HCT116 (cell line): Measurements from ENCODE around the gene OR7G3. TPM values are rescaled to one million over a fixed set of nuclear protein-coding genes. Genes with fewer than 3 reads are reported as not detected.

Source experiments
- ATAC-seq: fragments of 200-7000 bp; cut with Tn5 transposase; 2 replicates; pipeline ENCODE4 v1.9.1; 2020; ENCODE audit warnings: mild to moderate bottlenecking, moderate library complexity
- BruUV-seq: library from RNA; stranded (reverse); fragments of 400-500 nt; replicated peaks from 2 replicates; lab custom pipeline; 2021; lab: Mats Ljungman, UMichigan
- CTCF ChIA-PET: fragments of 300-600 bp; sonication (Branson Sonifier 250); formaldehyde crosslinking; loops from one replicate; lab custom pipeline; 2021; ENCODE audit warnings: antibody characterized with exemption; lab: Charles Lee
- POLR2A ChIA-PET: fragments of 300-600, 350-600 bp; sonication (Branson Sonifier 250); formaldehyde crosslinking; loops from one replicate; lab custom pipeline; 2021; ENCODE audit warnings: antibody characterized with exemption; lab: Charles Lee
- RAD21 ChIA-PET, 2 experiments: fragments of 300-600 bp; sonication (Branson Sonifier 250); formaldehyde crosslinking; loops; one replicate each; lab custom pipeline; 2023; ENCODE audit warnings: low total read pairs in 2 of 2; ENCODE audit not compliant: uncharacterized antibody in 2 of 2, unreplicated experiment in 2 of 2, low non-redundant PET in 1 of 2; lab: Charles Lee
- DNase-seq: peaks from one replicate; pipeline ENCODE4 v3.0.0-alpha.2; 2010; ENCODE audit warnings: low read depth, low spot score
- H2AFZ ChIP-seq: fragments of 200-600 bp; shearing (Covaris generic), sonication (generic); 2 replicates; pipeline ENCODE4 v1.6.1; 2017; ENCODE audit warnings: low read depth, mixed run types, mixed read lengths, antibody characterized with exemption, low read length; ENCODE audit not compliant: poor library complexity, severe bottlenecking
- H3K27ac ChIP-seq: 2 replicates; pipeline ENCODE4 v1.5.1; 2012; ENCODE audit warnings: low read depth, low read length
- H3K27me3 ChIP-seq: fragments of 200-600 bp; sonication (generic); 2 replicates; pipeline ENCODE4 v1.6.1; 2016; ENCODE audit warnings: mixed run types, low read length, mixed read lengths; ENCODE audit not compliant: insufficient read depth
- H3K36me3 ChIP-seq, 2 experiments: fragments of 200-500 bp in 1 of 2; fragments of 200-600 bp in 1 of 2; sonication (Bioruptor generic) in 1 of 2; sonication (generic) in 1 of 2; 2 replicates each; pipeline versions ENCODE4 v1.5.1 to v1.6.1; 2014 to 2016; ENCODE audit warnings: low read length in 2 of 2, inconsistent platforms in 1 of 2, mixed read lengths in 1 of 2, mixed run types in 1 of 2; ENCODE audit not compliant: insufficient read depth in 2 of 2, control insufficient read depth in 1 of 2
- H3K4me1 ChIP-seq, 2 experiments: fragments of 200-600 bp in 1 of 2; sonication (generic) in 1 of 2; 2 replicates each; pipeline versions ENCODE4 v1.5.1 to v1.6.1; 2012 to 2017; ENCODE audit warnings: low read length in 2 of 2, inconsistent platforms in 1 of 2, mild to moderate bottlenecking in 1 of 2, mixed read lengths in 1 of 2, mixed run types in 1 of 2, moderate library complexity in 1 of 2; ENCODE audit not compliant: insufficient read depth in 2 of 2, control insufficient read depth in 1 of 2
- H3K4me2 ChIP-seq: fragments of 200-600 bp; sonication (generic); 2 replicates; pipeline ENCODE4 v1.6.1; 2017; ENCODE audit warnings: mixed run types, low read length, mixed read lengths
- H3K4me3 ChIP-seq, 2 experiments: fragments of 200-600 bp in 1 of 2; sonication (generic) in 1 of 2; replicated peaks in 1 of 2; 2 replicates each; pipeline ENCODE4 v1.5.1; 2011 to 2016; ENCODE audit warnings: low read length in 2 of 2, control low read depth in 1 of 2, low read depth in 1 of 2, mild to moderate bottlenecking in 1 of 2, mixed read lengths in 1 of 2, mixed run types in 1 of 2
- H3K79me2 ChIP-seq: fragments of 200-600 bp; sonication (generic); 2 replicates; pipeline ENCODE4 v1.6.1; 2017; ENCODE audit warnings: mild to moderate bottlenecking, mixed run types, low read length, moderate library complexity, mixed read lengths; ENCODE audit not compliant: insufficient read depth
- H3K9ac ChIP-seq: fragments of 200-600 bp; sonication (generic); 2 replicates; pipeline ENCODE4 v1.6.1; 2016; ENCODE audit warnings: low read length, mixed read lengths
- H3K9me2 ChIP-seq: fragments of 200-600 bp; sonication (generic), shearing (Covaris generic); 2 replicates; pipeline ENCODE4 v1.6.1; 2017; ENCODE audit warnings: mixed run types, mild to moderate bottlenecking, moderate library complexity; ENCODE audit not compliant: insufficient read depth
- H3K9me3 ChIP-seq, 2 experiments: fragments of 200-500 bp in 1 of 2; fragments of 200-600 bp in 1 of 2; sonication (Bioruptor generic) in 1 of 2; sonication (generic) in 1 of 2; 2 replicates each; pipeline ENCODE4 v1.6.1; 2014 to 2017; ENCODE audit warnings: low read length in 2 of 2, mixed read lengths in 2 of 2, inconsistent platforms in 1 of 2, low read depth in 1 of 2, mild to moderate bottlenecking in 1 of 2, mixed run types in 1 of 2, moderate library complexity in 1 of 2; ENCODE audit not compliant: control insufficient read depth in 1 of 2, insufficient read depth in 1 of 2
- H4K20me1 ChIP-seq: fragments of 200-600 bp; sonication (generic), shearing (Covaris generic); 2 replicates; pipeline ENCODE4 v1.6.1; 2017; ENCODE audit warnings: mixed run types, mild to moderate bottlenecking, moderate library complexity; ENCODE audit not compliant: insufficient read depth
- ELF1 ChIP-seq: IDR thresholded peaks from 2 replicates; pipeline ENCODE4 v1.6.1; 2012; ENCODE audit warnings: low read depth, borderline replicate concordance
- EZH2phosphoT487 ChIP-seq: fragments of 200-600 bp; IDR thresholded peaks from 2 replicates; pipeline ENCODE4 v1.6.1; 2018; ENCODE audit warnings: antibody characterized with exemption, borderline replicate concordance
- FOSL1 ChIP-seq: IDR thresholded peaks from 2 replicates; pipeline ENCODE4 v1.6.1; 2012; ENCODE audit warnings: low read depth
- JUND ChIP-seq: IDR thresholded peaks from 2 replicates; pipeline ENCODE4 v1.6.1; 2012
- POLR2AphosphoS5 ChIP-seq: IDR thresholded peaks from 2 replicates; pipeline ENCODE4 v1.6.1; 2011; ENCODE audit warnings: mild to moderate bottlenecking, low read depth, low read length, moderate library complexity
- SIN3A ChIP-seq: IDR thresholded peaks from 2 replicates; pipeline ENCODE4 v1.6.1; 2012; ENCODE audit warnings: low read depth
- SP1 ChIP-seq: IDR thresholded peaks from 2 replicates; pipeline ENCODE4 v1.6.1; 2012; ENCODE audit warnings: low read depth
- SRF ChIP-seq: IDR thresholded peaks from 2 replicates; pipeline ENCODE4 v1.6.1; 2012; ENCODE audit warnings: low read depth
- TCF7L2 ChIP-seq: IDR thresholded peaks from 2 replicates; pipeline ENCODE4 v1.7.0; 2011; ENCODE audit warnings: borderline replicate concordance, inconsistent platforms; ENCODE audit not compliant: insufficient read depth, insufficient read length; ENCODE audit errors: extremely low read depth
- ZFX ChIP-seq: fragments of 450-650 bp; IDR thresholded peaks from 2 replicates; pipeline ENCODE4 v1.6.1; 2017
- intact Hi-C: fragments of 100-400 bp; cut with micrococcal nuclease; formaldehyde crosslinking; loops from 2 replicates; pipeline ENCODE4 v1.10.0; 2022
- total RNA-seq: library from RNA; stranded (reverse); gene quantifications from one replicate; pipeline ENCODE4 v1.2.1, GENCODE V29; 2021; ENCODE audit not compliant: unreplicated experiment
- TF ChIP-seq, protein P1 (sequence below): IDR thresholded peaks from 2 replicates; pipeline ENCODE4 v1.6.1; 2012; ENCODE audit warnings: low read depth

Gene OR7G3
- total RNA-seq, 1 experiment from 2014 or later = not detected

DNA sequence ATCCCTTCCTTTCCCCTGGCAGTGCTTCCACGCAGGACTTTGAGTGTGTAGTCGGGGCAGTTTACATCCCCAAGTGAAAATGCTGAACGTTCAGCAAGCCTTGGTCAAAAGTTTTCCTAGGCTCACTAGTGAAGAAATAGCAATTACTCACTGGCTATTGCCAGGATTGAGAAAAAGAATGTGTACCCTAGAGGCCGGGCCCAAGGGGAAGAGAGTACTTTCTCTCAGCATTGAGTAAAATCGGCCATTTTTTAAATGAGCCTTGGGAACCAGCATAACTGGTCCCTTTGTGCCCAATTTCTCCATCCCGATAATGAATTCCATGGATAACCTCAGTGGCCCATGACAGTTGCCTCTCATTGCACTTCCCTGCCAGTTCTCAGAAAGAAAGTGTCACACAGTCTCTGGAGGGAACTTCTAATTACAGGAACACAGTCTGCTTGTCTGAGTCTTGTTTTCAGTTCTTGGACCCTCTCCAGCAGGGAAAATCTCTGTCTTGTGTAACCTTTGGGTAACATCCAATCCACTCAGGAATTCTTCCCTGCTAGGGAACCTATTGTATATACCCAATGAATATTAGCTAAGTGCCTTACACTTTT is 44.7 kb upstream of the OR7G3 start:
- POLR2A ChIA-PET = no interaction called here
- CTCF ChIA-PET = no interaction called here
- Histone ChIP-seq H3K27me3 (no peaks in the 10 kb centered on the region), H2AFZ (no peak overlapping the region), H4K20me1 (no peaks in the 10 kb centered on the region), H3K4me2 (no peak overlapping the region), H3K79me2 (no peaks in the 10 kb centered on the region), H3K4me1 (no peaks in the 10 kb centered on the region), H3K9me2 (no peaks in the 10 kb centered on the region), H3K4me3 (no peak overlapping the region), H3K36me3 (no peaks in the 10 kb centered on the region), H3K27ac (no peak overlapping the region), H3K9ac (no peak overlapping the region), H3K9me3 (no peaks in the 10 kb centered on the region)
- RAD21 ChIA-PET = no interaction called here
- no TSS peak for BruUV-seq
- intact Hi-C loops = no loop called here
- TF ChIP-seq SIN3A (no peak), JUND (no peak), SRF (no peak), EZH2phosphoT487 (no peak), TCF7L2 (no peak), SP1 (no peak), ELF1 (no peak), FOSL1 (no peak), POLR2AphosphoS5 (no peak), ZFX (no peak)
- TF ChIP-seq, protein P1, sequence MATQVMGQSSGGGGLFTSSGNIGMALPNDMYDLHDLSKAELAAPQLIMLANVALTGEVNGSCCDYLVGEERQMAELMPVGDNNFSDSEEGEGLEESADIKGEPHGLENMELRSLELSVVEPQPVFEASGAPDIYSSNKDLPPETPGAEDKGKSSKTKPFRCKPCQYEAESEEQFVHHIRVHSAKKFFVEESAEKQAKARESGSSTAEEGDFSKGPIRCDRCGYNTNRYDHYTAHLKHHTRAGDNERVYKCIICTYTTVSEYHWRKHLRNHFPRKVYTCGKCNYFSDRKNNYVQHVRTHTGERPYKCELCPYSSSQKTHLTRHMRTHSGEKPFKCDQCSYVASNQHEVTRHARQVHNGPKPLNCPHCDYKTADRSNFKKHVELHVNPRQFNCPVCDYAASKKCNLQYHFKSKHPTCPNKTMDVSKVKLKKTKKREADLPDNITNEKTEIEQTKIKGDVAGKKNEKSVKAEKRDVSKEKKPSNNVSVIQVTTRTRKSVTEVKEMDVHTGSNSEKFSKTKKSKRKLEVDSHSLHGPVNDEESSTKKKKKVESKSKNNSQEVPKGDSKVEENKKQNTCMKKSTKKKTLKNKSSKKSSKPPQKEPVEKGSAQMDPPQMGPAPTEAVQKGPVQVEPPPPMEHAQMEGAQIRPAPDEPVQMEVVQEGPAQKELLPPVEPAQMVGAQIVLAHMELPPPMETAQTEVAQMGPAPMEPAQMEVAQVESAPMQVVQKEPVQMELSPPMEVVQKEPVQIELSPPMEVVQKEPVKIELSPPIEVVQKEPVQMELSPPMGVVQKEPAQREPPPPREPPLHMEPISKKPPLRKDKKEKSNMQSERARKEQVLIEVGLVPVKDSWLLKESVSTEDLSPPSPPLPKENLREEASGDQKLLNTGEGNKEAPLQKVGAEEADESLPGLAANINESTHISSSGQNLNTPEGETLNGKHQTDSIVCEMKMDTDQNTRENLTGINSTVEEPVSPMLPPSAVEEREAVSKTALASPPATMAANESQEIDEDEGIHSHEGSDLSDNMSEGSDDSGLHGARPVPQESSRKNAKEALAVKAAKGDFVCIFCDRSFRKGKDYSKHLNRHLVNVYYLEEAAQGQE = no peak
- DNase-seq (no peak), ATAC-seq (no peak)
